HG03575 (cell line): Measurements from ENCODE around the gene KCNB1.

Experiments
- ATAC-seq: cut with Tn5 transposase; IDR thresholded peaks from one replicate; pipeline ENCODE4 v1.9.1; 2021; ENCODE audit not compliant: unreplicated experiment, insufficient number of reproducible peaks, low FRiP score; ENCODE audit errors: extremely low read depth

KCNB1 gene

GRCh38 chr20:49477200-49477599, 5.3 kb downstream of the KCNB1 start:
- ATAC-seq = no peak

- ATAC-seq = no peak
Observed at GRCh38 chr20:49476016-49476355, 6.5 kb downstream of the KCNB1 start.

- no peak for ATAC-seq
Observed at GRCh38 chr20:49475292-49476015, 7.0 kb downstream of the KCNB1 start.

GRCh38 chr20:49471397-49471796, 11.1 kb downstream of the KCNB1 start:
- no peak for ATAC-seq

- ATAC-seq = no peak
Observed at GRCh38 chr20:49470922-49471321, 11.5 kb downstream of the KCNB1 start.

- no peak for ATAC-seq
Observed at GRCh38 chr20:49469060-49469459, 13.4 kb downstream of the KCNB1 start.

- no peak for ATAC-seq
Observed at GRCh38 chr20:49468412-49468811, 14.1 kb downstream of the KCNB1 start.

- no peak for ATAC-seq
Observed at GRCh38 chr20:49466114-49466912, 16.2 kb downstream of the KCNB1 start.

- ATAC-seq = no peak
Observed at GRCh38 chr20:49464556-49464955, 17.9 kb downstream of the KCNB1 start.

GRCh38 chr20:49462626-49463025, 19.8 kb downstream of the KCNB1 start:
- no peak for ATAC-seq

- ATAC-seq = no peak
Observed at GRCh38 chr20:49461894-49462620, 20.4 kb downstream of the KCNB1 start.

GRCh38 chr20:49460916-49461315, 21.6 kb downstream of the KCNB1 start:
- ATAC-seq = no peak

GRCh38 chr20:49460131-49460530, 22.3 kb downstream of the KCNB1 start:
- ATAC-seq = no peak

- ATAC-seq = no peak
Observed at GRCh38 chr20:49459684-49460083, 22.8 kb downstream of the KCNB1 start.

GRCh38 chr20:49457444-49457843, 25.0 kb downstream of the KCNB1 start:
- ATAC-seq = no peak

GRCh38 chr20:49456646-49457045, 25.8 kb downstream of the KCNB1 start:
- no peak for ATAC-seq

- no peak for ATAC-seq
Observed at GRCh38 chr20:49455691-49456090, 26.8 kb downstream of the KCNB1 start.

GRCh38 chr20:49452011-49452482, 30.4 kb downstream of the KCNB1 start:
- no peak for ATAC-seq

GRCh38 chr20:49450281-49450721, 32.2 kb downstream of the KCNB1 start:
- no peak for ATAC-seq

GRCh38 chr20:49448917-49449316, 33.6 kb downstream of the KCNB1 start:
- no peak for ATAC-seq
